CD4-positive, CD25-positive, alpha-beta regulatory T cell (primary cell): ENCODE results near the gene CENPP. TPM values are rescaled to one million over a fixed set of nuclear protein-coding genes. Genes with fewer than 3 reads are reported as not detected.

Source experiments
- ATAC-seq, 2 donors: fragments of 150-1000 bp; cut with Tn5 transposase; one replicate each; pipeline ENCODE4 v1.10.0; 2021; ENCODE audit warnings: low read depth in 2 of 2, moderate number of reproducible peaks in 2 of 2, moderate library complexity in 1 of 2
- DNase-seq, 3 donors: peaks; one replicate each; pipeline versions ENCODE4 v3.0.0 to v3.0.0-alpha.2; 2012 to 2022; ENCODE audit warnings: mixed read lengths in 1 of 3
- H3K27ac ChIP-seq: one replicate; pipeline ENCODE4 v1.7.0; 2013; ENCODE audit warnings: mild to moderate bottlenecking, low read length; ENCODE audit not compliant: insufficient read depth, poor library complexity, severe bottlenecking
- H3K27me3 ChIP-seq: one replicate; pipeline ENCODE4 v1.7.0; 2013; ENCODE audit warnings: low read length; ENCODE audit not compliant: control insufficient read depth, insufficient read depth
- H3K36me3 ChIP-seq: one replicate; pipeline ENCODE4 v1.7.0; 2013; ENCODE audit warnings: mild to moderate bottlenecking, low read length, moderate library complexity; ENCODE audit not compliant: control insufficient read depth, insufficient read depth
- H3K4me1 ChIP-seq: 2 replicates; pipeline ENCODE4 v1.7.0; 2013; ENCODE audit warnings: mild to moderate bottlenecking, low read length; ENCODE audit not compliant: insufficient read depth, control insufficient read depth, poor library complexity, severe bottlenecking
- H3K4me3 ChIP-seq: one replicate; pipeline ENCODE4 v1.7.0; 2013; ENCODE audit warnings: low read depth, mild to moderate bottlenecking, low read length, moderate library complexity
- H3K9me3 ChIP-seq, 2 experiments: 1 replicate in 1 of 2; 2 replicates in 1 of 2; pipeline ENCODE4 v1.7.0; 2013; ENCODE audit warnings: low read length in 2 of 2, mild to moderate bottlenecking in 1 of 2, moderate library complexity in 1 of 2; ENCODE audit not compliant: control insufficient read depth in 2 of 2
- H3K27ac Mint-ChIP-seq, 3 donors: one replicate each; pipeline ENCODE4 v1.8.0; 2020 to 2022; ENCODE audit warnings: mild to moderate bottlenecking in 3 of 3, mixed read lengths in 3 of 3, moderate library complexity in 2 of 3
- H3K27me3 Mint-ChIP-seq: one replicate; pipeline ENCODE4 v1.8.0; 2022; ENCODE audit warnings: mild to moderate bottlenecking, mixed read lengths
- H3K36me3 Mint-ChIP-seq: one replicate; pipeline ENCODE4 v1.8.0; 2020; ENCODE audit warnings: mixed read lengths
- H3K4me1 Mint-ChIP-seq, 4 donors: one replicate each; pipeline ENCODE4 v1.8.0; 2020 to 2022; ENCODE audit warnings: mixed read lengths in 4 of 4, mild to moderate bottlenecking in 1 of 4
- H3K4me3 Mint-ChIP-seq, 4 donors: one replicate each; pipeline ENCODE4 v1.8.0; 2020 to 2022; ENCODE audit warnings: mild to moderate bottlenecking in 4 of 4, mixed read lengths in 4 of 4, moderate library complexity in 3 of 4
- H3K9me3 Mint-ChIP-seq, 7 donors: one replicate each; pipeline ENCODE4 v1.8.0; 2020 to 2022; ENCODE audit warnings: mixed read lengths in 7 of 7, mild to moderate bottlenecking in 3 of 7, moderate library complexity in 2 of 7
- polyA plus RNA-seq, 4 donors: library from polyadenylated mRNA; unstranded; fragments of 300-500 nt; fragmentation: Illumina TruSeq; gene quantifications; one replicate each; pipeline ENCODE4 v1.2.3, GENCODE V29; 2021
- total RNA-seq: library from RNA; stranded (reverse); gene quantifications from one replicate; pipeline ENCODE4 v1.2.3, GENCODE V29; 2022

The CENPP gene
- total and polyA plus RNA-seq, 5 donors from 2014 or later = 2.7 to 6.1 (median 4.4) TPM

GRCh38 chr9:92650296-92650695, 324.5 kb downstream of the CENPP start:
- Histone ChIP-seq H3K4me3 (no peak overlapping the region), H3K36me3 (peaks cover 60% of the 10 kb centered on the region)

DNA sequence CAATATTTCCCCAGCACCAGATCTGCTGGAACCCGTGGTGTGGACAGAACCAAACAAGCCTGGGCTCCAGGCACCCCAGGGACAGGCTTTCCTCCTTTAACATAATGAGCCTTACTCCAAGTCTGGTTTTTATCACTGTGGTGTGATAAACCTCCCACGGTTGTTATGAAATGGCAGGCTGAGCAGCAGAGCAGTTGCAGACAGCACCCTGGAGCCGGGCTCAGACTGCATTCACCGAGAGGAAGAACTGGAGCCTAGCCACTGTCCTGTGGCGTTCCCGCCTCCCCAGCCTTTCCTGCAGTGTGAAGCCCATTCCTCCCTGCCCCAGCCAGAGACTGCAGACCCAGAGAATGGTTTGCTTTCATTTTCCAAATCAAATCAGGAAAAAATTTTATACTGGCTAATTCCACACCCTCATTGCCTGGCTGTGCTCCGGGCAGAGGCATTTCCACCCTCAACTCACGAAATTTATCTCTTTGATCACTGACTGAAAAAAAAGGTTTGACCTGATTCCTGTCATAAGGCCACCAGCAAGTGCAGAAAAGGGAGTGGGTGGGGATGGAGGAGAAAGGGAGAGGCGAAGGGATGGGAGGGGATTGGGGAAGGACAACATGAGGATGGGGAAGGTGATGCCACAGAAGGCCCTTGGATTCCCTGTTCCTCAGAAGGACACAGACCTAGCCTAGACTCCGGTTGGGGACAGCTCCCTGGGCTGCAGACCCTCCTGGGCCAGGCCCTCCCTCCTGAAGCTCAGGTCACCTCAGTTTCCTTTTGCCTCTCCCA, 325.3 kb downstream of the CENPP start:
- Histone ChIP-seq H3K4me1 (no peaks in the 10 kb centered on the region), H3K36me3 (peaks cover 57% of the 10 kb centered on the region), H3K4me3 (no peak overlapping the region), H3K9me3 (peaks cover 0 to 3% of the 10 kb centered on the region in 2 experiments), H3K27ac (no peak overlapping the region), H3K27me3 (no peaks in the 10 kb centered on the region)
- H3K4me3 Mint-ChIP-seq = no peak overlapping the region
- no peak overlapping the region for H3K27ac Mint-ChIP-seq
- no peak for DNase-seq
- peaks cover 40% of the 10 kb centered on the region for H3K36me3 Mint-ChIP-seq
- ATAC-seq = no peak
- H3K27me3 Mint-ChIP-seq = no peaks in the 10 kb centered on the region
- peaks cover 0 to 7% (median 1%) of the 10 kb centered on the region in 4 donors for H3K4me1 Mint-ChIP-seq
- H3K9me3 Mint-ChIP-seq = peaks cover 0 to 9% (median 3%) of the 10 kb centered on the region in 7 donors

More at GRCh38 chr9:92650296-92650695, 324.5 kb downstream of the CENPP start:
- no peaks in the 10 kb centered on the region for H3K4me1 ChIP-seq
- peaks cover 0 to 4% (median 1%) of the 10 kb centered on the region in 4 donors for H3K4me1 Mint-ChIP-seq
- peaks cover 0 to 16% (median 6%) of the 10 kb centered on the region in 7 donors for H3K9me3 Mint-ChIP-seq
- H3K9me3 ChIP-seq = peaks cover 0 to 9% of the 10 kb centered on the region in 2 experiments
- no peaks in the 10 kb centered on the region for H3K27me3 Mint-ChIP-seq
- no peak overlapping the region for H3K27ac ChIP-seq
- no peak for ATAC-seq
- H3K36me3 Mint-ChIP-seq = peaks cover 43% of the 10 kb centered on the region
- H3K27ac Mint-ChIP-seq = peak overlapping the region in 1 of 3 donors; percentile 26
- H3K27me3 ChIP-seq = no peaks in the 10 kb centered on the region
- DNase-seq = no peak
- H3K4me3 Mint-ChIP-seq = no peak overlapping the region

- DNase-seq (no peak), ATAC-seq (no peak)
- Histone ChIP-seq H3K27me3 (no peaks in the 10 kb centered on the region), H3K4me1 (no peaks in the 10 kb centered on the region), H3K9me3 (no peaks in the 10 kb centered on the region), H3K27ac (no peak overlapping the region), H3K4me3 (no peak overlapping the region), H3K36me3 (peaks cover 50% of the 10 kb centered on the region)
- Mint-ChIP-seq H3K27ac (no peak overlapping the region), H3K9me3 (peaks cover 0 to 1% (median 0%) of the 10 kb centered on the region in 7 donors), H3K4me1 (peaks cover 0 to 3% (median 1%) of the 10 kb centered on the region in 4 donors), H3K4me3 (no peak overlapping the region), H3K36me3 (peaks cover 35% of the 10 kb centered on the region), H3K27me3 (no peaks in the 10 kb centered on the region)
These were observed 326.7 kb downstream of the CENPP start for GRCh38 chr9:92652461-92652860.

GRCh38 chr9:92654481-92655301, 328.9 kb downstream of the CENPP start:
- Mint-ChIP-seq H3K36me3 (peaks cover 22% of the 10 kb centered on the region), H3K27ac (no peak overlapping the region), H3K9me3 (no peaks in the 10 kb centered on the region), H3K27me3 (no peaks in the 10 kb centered on the region), H3K4me1 (peaks cover 0 to 4% (median 1%) of the 10 kb centered on the region in 4 donors), H3K4me3 (no peak overlapping the region)
- Histone ChIP-seq H3K36me3 (peaks cover 45% of the 10 kb centered on the region), H3K27me3 (no peaks in the 10 kb centered on the region), H3K9me3 (no peaks in the 10 kb centered on the region), H3K4me3 (no peak overlapping the region), H3K4me1 (no peaks in the 10 kb centered on the region), H3K27ac (no peak overlapping the region)
- ATAC-seq (no peak), DNase-seq (no peak)

DNA sequence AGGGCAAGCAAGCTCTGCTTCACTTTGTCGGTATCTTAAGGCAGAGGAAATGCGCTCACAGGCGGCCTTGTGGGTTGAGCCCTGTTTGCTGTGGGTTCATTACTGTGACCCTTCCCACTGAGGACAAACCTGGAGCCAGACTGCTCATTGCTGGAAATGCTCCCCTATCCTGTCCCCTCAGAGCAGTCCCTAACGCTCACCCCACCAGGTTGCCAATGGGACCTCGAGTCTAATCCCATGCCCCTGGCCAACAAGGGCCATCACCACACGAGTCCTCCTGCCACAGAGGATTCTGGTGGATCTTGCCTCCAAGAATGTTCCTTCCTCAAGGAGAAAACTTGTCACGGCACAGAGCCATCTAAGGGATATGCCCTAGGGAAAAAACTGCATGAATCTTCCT, 329.6 kb downstream of the CENPP start:
- no peak overlapping the region for H3K27ac Mint-ChIP-seq

DNA sequence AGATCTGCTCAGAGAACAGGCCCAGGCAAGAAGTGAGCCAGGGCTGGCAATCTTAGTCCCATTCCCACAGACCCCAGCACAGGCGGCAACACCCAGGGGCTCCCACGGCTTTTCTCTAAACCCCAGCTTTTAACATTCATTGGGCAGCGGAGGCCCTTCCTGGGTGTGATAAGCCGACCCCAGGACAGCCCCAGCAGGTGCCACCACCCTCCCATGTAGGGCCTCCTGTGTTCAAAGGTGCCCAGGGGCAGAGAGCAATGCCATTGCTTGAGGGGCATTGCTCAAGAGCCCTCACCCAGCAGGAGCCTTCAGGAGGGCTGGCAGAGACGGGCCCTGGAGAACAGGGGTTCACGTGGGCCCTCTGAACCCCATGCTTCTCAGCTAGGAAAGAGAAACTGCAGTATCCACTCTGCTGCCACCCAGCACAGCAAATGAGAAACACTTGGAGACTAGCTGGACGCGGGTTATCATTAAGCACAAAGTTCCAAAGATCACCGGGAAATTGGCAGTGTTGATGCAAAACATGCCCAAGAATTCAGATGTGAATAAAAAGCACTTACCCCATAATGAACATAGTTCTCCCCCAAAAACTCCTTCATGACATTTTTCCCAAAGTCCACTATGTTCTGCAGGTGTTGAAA, 330.3 kb downstream of the CENPP start:
- no peak overlapping the region for H3K4me3 Mint-ChIP-seq
- Histone ChIP-seq H3K9me3 (no peaks in the 10 kb centered on the region), H3K4me1 (no peaks in the 10 kb centered on the region), H3K27me3 (no peaks in the 10 kb centered on the region), H3K36me3 (peaks cover 43% of the 10 kb centered on the region), H3K27ac (no peak overlapping the region), H3K4me3 (no peak overlapping the region)
- peaks cover 22% of the 10 kb centered on the region for H3K36me3 Mint-ChIP-seq
- no peaks in the 10 kb centered on the region for H3K27me3 Mint-ChIP-seq
- no peak overlapping the region for H3K27ac Mint-ChIP-seq
- ATAC-seq (no peak), DNase-seq (no peak)
- no peaks in the 10 kb centered on the region for H3K9me3 Mint-ChIP-seq
- peaks cover 0 to 13% (median 5%) of the 10 kb centered on the region in 4 donors for H3K4me1 Mint-ChIP-seq

More for the DNA sequence above, 329.6 kb downstream of the CENPP start:
- H3K27ac ChIP-seq = no peak overlapping the region
- DNase-seq (no peak), ATAC-seq (no peak)
- H3K4me3 ChIP-seq = no peak overlapping the region
- H3K36me3 ChIP-seq = peaks cover 45% of the 10 kb centered on the region
- peaks cover 0 to 9% (median 5%) of the 10 kb centered on the region in 4 donors for H3K4me1 Mint-ChIP-seq
- no peaks in the 10 kb centered on the region for H3K9me3 Mint-ChIP-seq
- H3K36me3 Mint-ChIP-seq = peaks cover 22% of the 10 kb centered on the region
- no peaks in the 10 kb centered on the region for H3K27me3 ChIP-seq
- no peak overlapping the region for H3K4me3 Mint-ChIP-seq
- no peaks in the 10 kb centered on the region for H3K4me1 ChIP-seq
- H3K9me3 ChIP-seq = no peaks in the 10 kb centered on the region
- H3K27me3 Mint-ChIP-seq = no peaks in the 10 kb centered on the region

DNA sequence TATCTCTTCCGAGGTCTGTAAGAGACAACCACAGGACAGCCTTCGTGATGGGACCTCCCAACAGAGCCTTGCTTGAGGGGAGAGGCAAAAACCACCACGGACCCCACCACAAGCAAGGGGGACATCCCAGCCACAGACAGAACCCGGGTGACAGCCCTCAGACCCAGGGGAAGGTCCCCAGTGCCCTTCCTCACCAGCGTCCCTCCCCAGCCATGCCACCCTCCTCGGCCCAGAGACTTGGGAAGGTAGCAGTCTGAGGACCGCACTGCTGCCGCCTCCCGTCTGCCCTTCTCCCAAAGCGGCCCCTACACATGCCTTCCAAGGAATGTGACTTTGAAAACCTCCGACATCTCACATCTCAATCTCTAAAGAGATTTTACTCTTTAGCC, 330.8 kb downstream of the CENPP start:
- no peaks in the 10 kb centered on the region for H3K27me3 Mint-ChIP-seq
- DNase-seq = no peak
- Histone ChIP-seq H3K4me3 (no peak overlapping the region), H3K27ac (no peak overlapping the region), H3K4me1 (peaks cover 3% of the 10 kb centered on the region), H3K27me3 (no peaks in the 10 kb centered on the region), H3K9me3 (no peaks in the 10 kb centered on the region), H3K36me3 (peaks cover 39% of the 10 kb centered on the region)
- ATAC-seq = no peak
- H3K9me3 Mint-ChIP-seq = no peaks in the 10 kb centered on the region
- peaks cover 0 to 16% (median 6%) of the 10 kb centered on the region in 4 donors for H3K4me1 Mint-ChIP-seq
- no peak overlapping the region for H3K4me3 Mint-ChIP-seq
- H3K36me3 Mint-ChIP-seq = peaks cover 22% of the 10 kb centered on the region
- peak overlapping the region in 1 of 3 donors; percentile 74 for H3K27ac Mint-ChIP-seq
